K562 (cell line): ENCODE results near the gene PARPBP. TPM values are rescaled to one million over a fixed set of nuclear protein-coding genes. Genes with fewer than 3 reads are reported as not detected.

Experiments used
- ATAC-seq: fragments of 200-7000 bp; cut with Tn5 transposase; 3 replicates; pipeline ENCODE4 v1.9.1; 2020; ENCODE audit warnings: moderate library complexity
- BruUV-seq: library from RNA; stranded (reverse); fragments of 400-500 nt; replicated peaks from 2 replicates; lab custom pipeline; 2021; lab: Mats Ljungman, UMichigan
- CTCF ChIA-PET: fragments of 300-600 bp; formaldehyde crosslinking; extraction: SDS; loops from one replicate; lab custom pipeline; 2021; ENCODE audit warnings: low intra/inter-chr PET ratio; lab: Yijun Ruan, JAX
- POLR2A ChIA-PET: fragments of 300-600, 350-650 bp; sonication (Branson Sonifier 250); formaldehyde crosslinking; extraction: SDS; loops from one replicate; lab custom pipeline; 2021; ENCODE audit warnings: antibody characterized with exemption, inconsistent platforms; lab: Yijun Ruan, JAX
- DNase-seq, 4 experiments: peaks; one replicate each; pipeline versions ENCODE4 v3.0.0 to v3.0.0-alpha.2; 2011 to 2018; ENCODE audit warnings: low spot score in 3 of 4, mixed read lengths in 3 of 4; ENCODE audit errors: extremely low read depth in 1 of 4
- FAIRE-seq: peaks from 2 replicates; lab custom pipeline; 2011; peaks lifted over from hg19 to GRCh38; lab: Jason Lieb, UNC
- H2AFZ ChIP-seq: 2 replicates; pipeline ENCODE4 v1.6.0; 2011; ENCODE audit warnings: low read depth, low read length, control low read depth, inconsistent platforms
- H3K27ac ChIP-seq: fragments of 200-600 bp; 3 replicates; pipeline ENCODE4 v1.8.0; 2011; ENCODE audit warnings: low read depth, mild to moderate bottlenecking, control low read depth, inconsistent platforms, low read length, moderate library complexity, mixed read lengths; ENCODE audit errors: extremely low read depth
- H3K27me3 ChIP-seq, 2 experiments: fragments of 300-600 bp in 1 of 2; 2 replicates in 1 of 2; 3 replicates in 1 of 2; pipeline versions ENCODE4 v1.6.0 to v1.8.0; 2011; ENCODE audit warnings: inconsistent platforms in 2 of 2, low read length in 2 of 2, mild to moderate bottlenecking in 1 of 2, mixed read lengths in 1 of 2, moderate library complexity in 1 of 2; ENCODE audit not compliant: control insufficient read depth in 2 of 2, insufficient read depth in 2 of 2
- H3K36me3 ChIP-seq: fragments of 300-600 bp; 3 replicates; pipeline ENCODE4 v1.8.0; 2011; ENCODE audit warnings: mild to moderate bottlenecking, low read length, inconsistent platforms; ENCODE audit not compliant: control insufficient read depth, insufficient read depth
- H3K4me1 ChIP-seq, 2 experiments: fragments of 200-600 bp in 1 of 2; replicated peaks in 1 of 2; 2 replicates in 1 of 2; 3 replicates in 1 of 2; pipeline versions ENCODE4 v1.5.1 to v1.8.0; 2011; ENCODE audit warnings: inconsistent platforms in 2 of 2, low read length in 2 of 2, mild to moderate bottlenecking in 1 of 2, mixed read lengths in 1 of 2, moderate library complexity in 1 of 2; ENCODE audit not compliant: control insufficient read depth in 2 of 2, insufficient read depth in 2 of 2
- H3K4me2 ChIP-seq: 2 replicates; pipeline ENCODE4 v1.6.1; 2011; ENCODE audit warnings: low read length, control low read depth, inconsistent platforms, mixed read lengths; ENCODE audit not compliant: insufficient read depth
- H3K4me3 ChIP-seq: fragments of 200-600 bp; sonication (generic), shearing (Covaris generic); 2 replicates; pipeline ENCODE4 v1.5.1; 2016; ENCODE audit warnings: control low read depth, inconsistent platforms
- H3K79me2 ChIP-seq: fragments of 200-600 bp; 3 replicates; pipeline ENCODE4 v1.8.0; 2011; ENCODE audit warnings: low read length, inconsistent platforms; ENCODE audit not compliant: control insufficient read depth, insufficient read depth
- H3K9ac ChIP-seq, 2 experiments: 2 replicates each; pipeline versions ENCODE4 v1.6.0 to v1.6.1; 2011; ENCODE audit warnings: low read depth in 2 of 2, low read length in 2 of 2, control low read depth in 1 of 2, inconsistent platforms in 1 of 2, mild to moderate bottlenecking in 1 of 2, mixed read lengths in 1 of 2; ENCODE audit not compliant: insufficient read depth in 1 of 2
- H3K9me1 ChIP-seq: one replicate; pipeline ENCODE4 v1.6.0; 2011; ENCODE audit warnings: inconsistent platforms, mild to moderate bottlenecking, low read length, moderate library complexity; ENCODE audit not compliant: control insufficient read depth, insufficient read depth
- H3K9me3 ChIP-seq: replicated peaks from 2 replicates; pipeline ENCODE4 v1.5.1; 2011; ENCODE audit warnings: low read depth, low read length, inconsistent platforms; ENCODE audit not compliant: control insufficient read depth, insufficient read depth
- H4K20me1 ChIP-seq: replicated peaks from 2 replicates; pipeline ENCODE4 v1.6.1; 2011; ENCODE audit warnings: low read length, inconsistent platforms, mixed read lengths; ENCODE audit not compliant: control insufficient read depth, insufficient read depth
- ARHGAP35 ChIP-seq: fragments of 450-650 bp; IDR thresholded peaks from 2 replicates; pipeline ENCODE4 v1.6.1; 2018; ENCODE audit not compliant: partially characterized antibody
- ARNT ChIP-seq, 2 experiments: fragments of 450-650 bp; IDR thresholded peaks; 2 replicates each; pipeline ENCODE4 v1.6.1; 2016; ENCODE audit warnings: mild to moderate bottlenecking in 1 of 2
- BHLHE40 ChIP-seq: IDR thresholded peaks from 2 replicates; pipeline ENCODE4 v1.6.1; 2011; ENCODE audit warnings: low read length, improper control_type of control experiment
- C11orf30 ChIP-seq: fragments of 450-650 bp; IDR thresholded peaks from 2 replicates; pipeline ENCODE4 v1.6.1; 2016; ENCODE audit warnings: low read depth, mild to moderate bottlenecking
- CHD4 ChIP-seq: fragments of 200-600 bp; sonication (generic); IDR thresholded peaks from 3 replicates; pipeline ENCODE4 v1.6.1; 2012; ENCODE audit warnings: low read depth, mild to moderate bottlenecking, mixed read lengths, low read length, inconsistent platforms; ENCODE audit not compliant: insufficient read depth, insufficient replicate concordance, poor library complexity, severe bottlenecking
- DACH1 ChIP-seq: fragments of 450-650 bp; IDR thresholded peaks from 2 replicates; pipeline ENCODE4 v1.6.1; 2018; ENCODE audit not compliant: partially characterized antibody
- HNRNPH1 ChIP-seq: fragments of 200-400 bp; formaldehyde crosslinking; optimal IDR thresholded peaks from 2 replicates; pipeline ENCODE3; 2017; ENCODE audit warnings: low read depth, mild to moderate bottlenecking, low read length, moderate library complexity
- HNRNPL ChIP-seq: fragments of 200-400 bp; formaldehyde crosslinking; IDR thresholded peaks from 2 replicates; pipeline ENCODE4 v1.6.1; 2017; ENCODE audit warnings: low read depth, mild to moderate bottlenecking, low read length
- IRF2 ChIP-seq: sonication (generic); formaldehyde crosslinking; IDR thresholded peaks from 2 replicates; pipeline ENCODE4 v1.8.1; 2022; ENCODE audit warnings: mild to moderate bottlenecking, missing genetic modification reagents
- LCOR ChIP-seq: sonication (generic); formaldehyde crosslinking; IDR thresholded peaks from 2 replicates; pipeline ENCODE4 v1.8.0; 2022; ENCODE audit warnings: mild to moderate bottlenecking, missing genetic modification reagents
- MCM3 ChIP-seq: fragments of 450-650 bp; IDR thresholded peaks from 2 replicates; pipeline ENCODE4 v1.6.1; 2016
- PRMT5 ChIP-seq: sonication (generic); formaldehyde crosslinking; IDR thresholded peaks from 2 replicates; pipeline ENCODE4 v1.5.0; 2020; ENCODE audit warnings: missing genetic modification reagents
- RCOR1 ChIP-seq, 2 experiments: IDR thresholded peaks; 2 replicates each; pipeline ENCODE4 v1.6.1; 2012; ENCODE audit warnings: low read depth in 2 of 2, low read length in 2 of 2, borderline replicate concordance in 1 of 2, improper control_type of control experiment in 1 of 2
- THRAP3 ChIP-seq: fragments of 450-650 bp; IDR thresholded peaks from 2 replicates; pipeline ENCODE4 v1.6.1; 2016; ENCODE audit warnings: mild to moderate bottlenecking, inconsistent platforms, borderline replicate concordance
- TRIM24 ChIP-seq, 2 experiments: fragments of 450-650 bp; IDR thresholded peaks; 2 replicates each; pipeline ENCODE4 v1.6.1; 2016
- ZKSCAN3 ChIP-seq: fragments of 250-450 bp; sonication (Bioruptor Pico); IDR thresholded peaks from 2 replicates; pipeline ENCODE4 v1.4.0; 2020
- ZNF408 ChIP-seq: fragments of 250-450 bp; sonication (Bioruptor Pico); IDR thresholded peaks from 2 replicates; pipeline ENCODE4 v1.4.0; 2020; ENCODE audit warnings: low read depth, mild to moderate bottlenecking, moderate library complexity
- ZNF668 ChIP-seq: fragments of 250-450 bp; sonication (Bioruptor Pico); IDR thresholded peaks from 2 replicates; pipeline ENCODE4 v1.8.0; 2022; ENCODE audit warnings: mild to moderate bottlenecking, inconsistent platforms
- WGBS: fragments of 100-300 bp; shearing (Covaris generic); methylation state at CpG from one replicate; pipeline ENCODE4 v1.1.6; 2016; ENCODE audit warnings: low coverage, mixed read lengths; ENCODE audit not compliant: insufficient coverage; ENCODE audit errors: missing lambda C conversion rate; 5-methylcytosine and 5-hydroxymethylcytosine counted together
- in situ Hi-C: fragments of 300-500 bp; cut with MboI; formaldehyde crosslinking; loops from 4 replicates; pipeline ENCODE4 v1.15.0; 2018; ENCODE audit warnings: inconsistent platforms, mixed read lengths
- intact Hi-C: fragments of 100-400 bp; cut with micrococcal nuclease; formaldehyde crosslinking; loops from 2 replicates; pipeline ENCODE4 v1.14.2; 2022
- polyA plus RNA-seq, 8 experiments: library from polyadenylated mRNA; depleted of rRNA in 4 of 8; stranded (reverse) in 5 of 8; unstranded in 3 of 8; fragments of >200 nt; fragmentation: Nextera tagmentation in 2 of 8; fragmentation: Illumina TruSeq in 1 of 8; extraction: Ambion mirVana in 2 of 8; extraction: Trizol in 1 of 8; gene quantifications; 2 replicates each; pipeline versions ENCODE4 v1.2.1 to v1.2.3, GENCODE V29; 2011 to 2014; ENCODE audit warnings: inconsistent platforms in 1 of 8, missing spikeins in 1 of 8
- total RNA-seq, 7 experiments: library from RNA; depleted of rRNA in 6 of 7; stranded (reverse); fragments of >200 nt in 6 of 7; fragmentation: Illumina TruSeq in 2 of 7; extraction: Trizol in 2 of 7; gene quantifications; 2 replicates each; pipeline versions ENCODE4 v1.2.1 to v1.2.3, GENCODE V29; 2011 to 2021; ENCODE audit warnings: low replicate concordance in 1 of 7
- TF ChIP-seq, protein P1 (sequence below): sonication (generic); formaldehyde crosslinking; IDR thresholded peaks from 2 replicates; pipeline ENCODE4 v1.8.0; 2022; ENCODE audit warnings: mild to moderate bottlenecking, missing genetic modification reagents, borderline replicate concordance

Gene PARPBP
- total and polyA plus RNA-seq, 9 of the 15 experiments (the other 6 are each of a cell fraction or from before 2014, with no cell fraction given), result 26.1 to 62.5 (median 49.0) TPM

DNA sequence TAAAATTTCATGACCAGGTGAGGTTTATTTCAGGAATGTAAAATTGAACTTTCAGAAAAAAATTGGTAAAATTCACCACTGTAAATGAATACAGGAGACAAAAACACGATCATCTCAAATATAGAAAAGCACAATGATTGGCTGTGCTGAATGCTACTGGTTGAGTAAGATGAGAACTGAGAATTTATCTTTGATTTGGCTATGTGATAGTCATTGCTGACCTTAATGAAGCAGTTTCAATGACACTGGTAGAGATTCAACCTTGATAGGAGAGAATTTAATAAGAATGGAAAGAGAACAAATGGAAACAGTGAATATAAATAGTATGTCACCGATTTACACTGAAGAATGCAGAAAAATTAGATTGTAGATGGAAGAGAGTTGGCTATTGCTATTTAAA lies 84.0 kb downstream of the PARPBP start (continued):
- TF ChIP-seq THRAP3 (no peak), MCM3 (no peak), ZNF408 (CRISPR knock-in tag) (no peak), LCOR (CRISPR knock-in tag) (no peak), DACH1 (no peak), ZKSCAN3 (CRISPR knock-in tag) (no peak), BHLHE40 (no peak), ARHGAP35 (no peak), CHD4 (no peak)

DNA sequence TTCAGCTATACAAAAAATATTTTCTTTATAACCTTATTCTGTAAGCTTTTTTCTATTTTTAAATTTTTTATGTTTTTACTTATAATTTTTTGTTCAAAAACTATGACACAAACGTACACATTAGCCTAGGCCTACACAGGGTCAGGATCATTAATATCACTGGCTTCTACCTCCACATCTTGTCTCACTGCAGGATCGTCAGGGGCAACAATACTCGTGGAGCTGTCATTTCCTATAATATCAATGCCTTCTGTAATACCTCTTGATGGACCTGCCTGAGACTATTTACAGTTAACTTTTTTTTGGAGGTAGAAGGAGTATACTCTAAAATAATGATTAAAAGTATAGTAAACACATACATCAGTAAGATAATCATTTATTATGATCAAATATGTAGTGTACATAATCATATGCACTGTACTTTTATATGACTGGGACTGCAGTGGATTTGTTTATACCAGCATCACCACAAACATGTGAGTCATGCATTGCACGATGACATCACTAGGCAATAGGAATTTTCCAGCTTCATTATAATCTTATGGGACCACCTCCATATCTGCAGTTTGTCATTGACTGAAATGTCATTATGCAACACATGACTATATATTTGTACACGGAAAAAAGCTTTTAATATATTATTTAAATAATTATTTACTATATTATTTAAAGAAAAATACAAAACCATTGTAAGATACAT lies 96.2 kb downstream of the PARPBP start:
- Histone ChIP-seq H3K9me1 (no peaks in the 10 kb centered on the region), H2AFZ (no peak overlapping the region), H3K36me3 (no peaks in the 10 kb centered on the region), H4K20me1 (no peaks in the 10 kb centered on the region), H3K4me2 (no peak overlapping the region), H3K4me1 (no peaks in the 10 kb centered on the region), H3K9me3 (no peaks in the 10 kb centered on the region), H3K79me2 (no peaks in the 10 kb centered on the region), H3K4me3 (no peak overlapping the region), H3K9ac (no peak overlapping the region), H3K27ac (no peak overlapping the region), H3K27me3 (no peaks in the 10 kb centered on the region)
- no TSS peak for BruUV-seq
- ATAC-seq (peak; percentile 36; the same call in 1 of the 3 replicates), FAIRE-seq (no peak), DNase-seq (peak in 1 of 4 experiments; percentile 16)
- CTCF ChIA-PET, result interaction anchor here (0.7 kb wide), 1 partner anchor 277 kb away, joined by 3 read pairs; no protein-coding TSS in a partner anchor
- 42% methylated on average over 5 of the region's 5 CpGs for WGBS
- intact Hi-C loops (no loop called here), in situ Hi-C loops (no loop called here)
- POLR2A ChIA-PET, result interaction anchor here (0.9 to 1.2 kb wide), 2 partner anchors 11 to 17 kb away, joined by 4 read pairs; no protein-coding TSS in a partner anchor
- TF ChIP-seq HNRNPL (no peak), ARNT (IDR thresholded peaks at IDR 0.05) (no peak), RCOR1 (IDR thresholded peaks at IDR 0.05; ENCODE audit: borderline replicate concordance in 1 of 2, low read depth in 2 of 2, low read length in 2 of 2) (no peak), HNRNPH1 (no peak), C11orf30 (no peak), IRF2 (CRISPR knock-in tag) (no peak), TRIM24 (IDR thresholded peaks at IDR 0.05) (peak in 1 of 2 experiments; percentile 56; a peak in 1 of 4 replicates), ZNF668 (CRISPR knock-in tag) (no peak), PRMT5 (CRISPR knock-in tag) (no peak)
- TF ChIP-seq, protein P1, sequence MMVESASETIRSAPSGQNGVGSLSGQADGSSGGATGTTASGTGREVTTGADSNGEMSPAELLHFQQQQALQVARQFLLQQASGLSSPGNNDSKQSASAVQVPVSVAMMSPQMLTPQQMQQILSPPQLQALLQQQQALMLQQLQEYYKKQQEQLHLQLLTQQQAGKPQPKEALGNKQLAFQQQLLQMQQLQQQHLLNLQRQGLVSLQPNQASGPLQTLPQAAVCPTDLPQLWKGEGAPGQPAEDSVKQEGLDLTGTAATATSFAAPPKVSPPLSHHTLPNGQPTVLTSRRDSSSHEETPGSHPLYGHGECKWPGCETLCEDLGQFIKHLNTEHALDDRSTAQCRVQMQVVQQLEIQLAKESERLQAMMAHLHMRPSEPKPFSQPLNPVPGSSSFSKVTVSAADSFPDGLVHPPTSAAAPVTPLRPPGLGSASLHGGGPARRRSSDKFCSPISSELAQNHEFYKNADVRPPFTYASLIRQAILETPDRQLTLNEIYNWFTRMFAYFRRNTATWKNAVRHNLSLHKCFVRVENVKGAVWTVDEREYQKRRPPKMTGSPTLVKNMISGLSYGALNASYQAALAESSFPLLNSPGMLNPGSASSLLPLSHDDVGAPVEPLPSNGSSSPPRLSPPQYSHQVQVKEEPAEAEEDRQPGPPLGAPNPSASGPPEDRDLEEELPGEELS, result no peak
